DMS79 treated with DMSO at 0.1 percent for 48 hours (cell line): ENCODE data around the gene UNC45A.
"Not testable (repeated sequence)": the region's sequence is repeated elsewhere in the genome, so short reads cannot be mapped to it uniquely, and the experiment has no call there.

Experiments used
- DNase-seq: peaks from one replicate; lab custom pipeline; 2025; lab: John Stamatoyannopoulos, UW

Gene UNC45A

GRCh38 chr15:90916461-90916860, 18.6 kb upstream of the UNC45A start:
- no peak for DNase-seq

- no peak for DNase-seq
Measured at GRCh38 chr15:90917569-90917968, 17.5 kb upstream of the UNC45A start.

GRCh38 chr15:90918034-90918788, 16.9 kb upstream of the UNC45A start:
- no peak for DNase-seq

GRCh38 chr15:90918835-90919234, 16.2 kb upstream of the UNC45A start:
- no peak for DNase-seq

GRCh38 chr15:90921887-90922286, 13.2 kb upstream of the UNC45A start:
- DNase-seq = no peak

- not testable (repeated sequence) for DNase-seq
Measured at GRCh38 chr15:90922712-90923322, 12.3 kb upstream of the UNC45A start.

- DNase-seq = no peak
Measured at GRCh38 chr15:90924375-90924774, 10.7 kb upstream of the UNC45A start.

GRCh38 chr15:90926766-90927165, 8.3 kb upstream of the UNC45A start:
- DNase-seq = not testable (repeated sequence)

- DNase-seq = not testable (repeated sequence)
Measured at GRCh38 chr15:90928106-90928505, 7.0 kb upstream of the UNC45A start.

GRCh38 chr15:90929246-90930019, 5.7 kb upstream of the UNC45A start:
- peak; percentile 49 for DNase-seq

GRCh38 chr15:90930861-90931574, 4.1 kb upstream of the UNC45A start:
- peak; percentile 41 for DNase-seq

GRCh38 chr15:90931575-90931827, 3.6 kb upstream of the UNC45A start:
- no peak for DNase-seq

GRCh38 chr15:90931828-90932659, 3.0 kb upstream of the UNC45A start, which contains the start of gene HDDC3:
HDDC3 (minus strand) TSS chr15:90932549; CDS start chr15:90932540, 9 bp downstream.
- peak; percentile 67 for DNase-seq

- no peak for DNase-seq
Measured at GRCh38 chr15:90932660-90932991, 2.5 kb upstream of the UNC45A start.

GRCh38 chr15:90933301-90933700, 1.8 kb upstream of the UNC45A start:
- DNase-seq = no peak

GRCh38 chr15:90934256-90934948, 683 bp upstream of the UNC45A start:
- DNase-seq = peak; percentile 67

- DNase-seq = no peak
Measured at GRCh38 chr15:90936823-90937222, 1.7 kb downstream of the UNC45A start.

- DNase-seq = no peak
Measured at GRCh38 chr15:90938261-90938660, 3.2 kb downstream of the UNC45A start.

- DNase-seq = no peak
Measured at GRCh38 chr15:90939756-90940155, 4.7 kb downstream of the UNC45A start.

GRCh38 chr15:90941038-90941437, 6.0 kb downstream of the UNC45A start:
- no peak for DNase-seq
